Caco-2 (cell line): Measurements from ENCODE around the gene BICD2. TPM values are rescaled to one million over a fixed set of nuclear protein-coding genes. Genes with fewer than 3 reads are reported as not detected.

Source experiments
- BruUV-seq: library from RNA; stranded (reverse); fragments of 400-500 nt; replicated peaks from 2 replicates; lab custom pipeline; 2021; lab: Mats Ljungman, UMichigan
- CTCF ChIA-PET: fragments of 300-600 bp; sonication (Branson Sonifier 250); formaldehyde crosslinking; loops from one replicate; lab custom pipeline; 2022; ENCODE audit warnings: antibody characterized with exemption; lab: Charles Lee
- POLR2A ChIA-PET: fragments of 300-600 bp; sonication (Branson Sonifier 250); formaldehyde crosslinking; loops from one replicate; lab custom pipeline; 2022; ENCODE audit warnings: antibody characterized with exemption; lab: Charles Lee
- DNase-seq, 2 experiments: peaks; one replicate each; pipeline versions ENCODE4 v3.0.0 to v3.0.0-alpha.2; 2020 to 2022
- H3K27me3 ChIP-seq: replicated peaks from 2 replicates; pipeline ENCODE4 v1.6.0; 2011; ENCODE audit warnings: low read length; ENCODE audit not compliant: control insufficient read depth, insufficient read depth
- H3K36me3 ChIP-seq: 2 replicates; pipeline ENCODE4 v1.5.1; 2011; ENCODE audit warnings: low read length; ENCODE audit not compliant: control insufficient read depth, insufficient read depth
- H3K4me1 ChIP-seq: fragments of 250-450 bp; sonication (Bioruptor Pico); 2 replicates; pipeline ENCODE4 v1.5.1; 2020; ENCODE audit warnings: mild to moderate bottlenecking
- H3K4me3 ChIP-seq: 2 replicates; pipeline ENCODE4 v1.5.1; 2011; ENCODE audit warnings: low read depth, mild to moderate bottlenecking, control low read depth, low read length
- H3K9me3 ChIP-seq: fragments of 250-450 bp; sonication (Bioruptor Pico); 2 replicates; pipeline ENCODE4 v1.5.1; 2020; ENCODE audit warnings: mild to moderate bottlenecking, moderate library complexity
- H3K27ac Mint-ChIP-seq: one replicate; pipeline ENCODE4 v1.8.0; 2022; ENCODE audit warnings: mixed read lengths; ENCODE audit not compliant: unreplicated experiment
- H3K27me3 Mint-ChIP-seq: one replicate; pipeline ENCODE4 v1.8.0; 2022; ENCODE audit warnings: mixed read lengths; ENCODE audit not compliant: insufficient read depth, unreplicated experiment
- H3K36me3 Mint-ChIP-seq: one replicate; pipeline ENCODE4 v1.8.0; 2022; ENCODE audit warnings: mild to moderate bottlenecking, mixed read lengths; ENCODE audit not compliant: insufficient read depth, unreplicated experiment
- H3K4me1 Mint-ChIP-seq: one replicate; pipeline ENCODE4 v1.8.0; 2022; ENCODE audit warnings: low read depth, mixed read lengths; ENCODE audit not compliant: unreplicated experiment
- H3K4me3 Mint-ChIP-seq: one replicate; pipeline ENCODE4 v1.8.0; 2022; ENCODE audit warnings: mild to moderate bottlenecking, moderate library complexity, mixed read lengths; ENCODE audit not compliant: unreplicated experiment
- H3K9me3 Mint-ChIP-seq: one replicate; pipeline ENCODE4 v1.8.0; 2022; ENCODE audit warnings: mixed read lengths; ENCODE audit not compliant: unreplicated experiment
- intact Hi-C: fragments of 100-400 bp; cut with micrococcal nuclease; formaldehyde crosslinking; loops from one replicate; pipeline ENCODE4 v1.10.0; 2022; ENCODE audit not compliant: unreplicated experiment
- total RNA-seq: library from RNA; stranded (reverse); gene quantifications from 2 replicates; pipeline ENCODE4 v1.2.3, GENCODE V29; 2022
- TF ChIP-seq, protein P1 (sequence below), 2 experiments: fragments of 200-600 bp in 1 of 2; IDR thresholded peaks; 1 replicate in 1 of 2; 2 replicates in 1 of 2; pipeline versions ENCODE4 v1.5.1 to v1.8.0; 2011 to 2022; ENCODE audit warnings: antibody characterized with exemption in 1 of 2, control low read depth in 1 of 2, inconsistent platforms in 1 of 2, low read depth in 1 of 2, low read length in 1 of 2, mild to moderate bottlenecking in 1 of 2, moderate library complexity in 1 of 2; ENCODE audit not compliant: insufficient read depth in 1 of 2, severe bottlenecking in 1 of 2, unreplicated experiment in 1 of 2

The BICD2 gene
- total RNA-seq, 1 experiment from 2014 or later: 13.7 TPM

DNA sequence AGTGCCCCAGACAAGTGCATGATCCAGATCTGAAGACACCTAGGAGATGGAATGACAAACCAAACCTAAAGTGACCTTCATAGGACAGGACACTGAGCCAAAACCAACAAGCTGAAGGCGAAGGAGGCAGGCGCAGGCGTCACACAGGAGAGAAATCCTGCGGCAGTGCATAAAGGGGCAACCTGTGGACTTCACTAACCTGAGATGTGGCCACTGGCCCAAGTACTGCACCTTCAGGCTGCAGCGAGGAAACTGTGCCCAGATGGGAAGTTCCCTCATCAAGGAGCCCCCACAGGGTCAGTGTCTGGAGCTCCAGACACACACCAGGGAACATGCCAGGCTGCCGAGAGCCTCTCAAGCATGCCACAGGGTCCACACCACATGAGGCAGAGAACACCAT, 98.4 kb downstream of the BICD2 start:
- no peaks in the 10 kb centered on the region for H3K27me3 ChIP-seq
- no peaks in the 10 kb centered on the region for H3K9me3 ChIP-seq
- H3K36me3 ChIP-seq: no peaks in the 10 kb centered on the region
- ChIA-PET CTCF (no interaction called here), POLR2A (no interaction called here)
- 0 out of 2 replicates have a peak, but pooled peaks cover 6% of the 10 kb centered on the region for H3K4me1 ChIP-seq
- Mint-ChIP-seq H3K4me1 (peaks cover 6% of the 10 kb centered on the region), H3K27ac (no peak overlapping the region), H3K4me3 (no peak overlapping the region), H3K36me3 (no peaks in the 10 kb centered on the region), H3K27me3 (no peaks in the 10 kb centered on the region), H3K9me3 (no peaks in the 10 kb centered on the region)
- TF ChIP-seq, protein P1, sequence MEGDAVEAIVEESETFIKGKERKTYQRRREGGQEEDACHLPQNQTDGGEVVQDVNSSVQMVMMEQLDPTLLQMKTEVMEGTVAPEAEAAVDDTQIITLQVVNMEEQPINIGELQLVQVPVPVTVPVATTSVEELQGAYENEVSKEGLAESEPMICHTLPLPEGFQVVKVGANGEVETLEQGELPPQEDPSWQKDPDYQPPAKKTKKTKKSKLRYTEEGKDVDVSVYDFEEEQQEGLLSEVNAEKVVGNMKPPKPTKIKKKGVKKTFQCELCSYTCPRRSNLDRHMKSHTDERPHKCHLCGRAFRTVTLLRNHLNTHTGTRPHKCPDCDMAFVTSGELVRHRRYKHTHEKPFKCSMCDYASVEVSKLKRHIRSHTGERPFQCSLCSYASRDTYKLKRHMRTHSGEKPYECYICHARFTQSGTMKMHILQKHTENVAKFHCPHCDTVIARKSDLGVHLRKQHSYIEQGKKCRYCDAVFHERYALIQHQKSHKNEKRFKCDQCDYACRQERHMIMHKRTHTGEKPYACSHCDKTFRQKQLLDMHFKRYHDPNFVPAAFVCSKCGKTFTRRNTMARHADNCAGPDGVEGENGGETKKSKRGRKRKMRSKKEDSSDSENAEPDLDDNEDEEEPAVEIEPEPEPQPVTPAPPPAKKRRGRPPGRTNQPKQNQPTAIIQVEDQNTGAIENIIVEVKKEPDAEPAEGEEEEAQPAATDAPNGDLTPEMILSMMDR (IDR thresholded peaks at IDR 0.05; ENCODE audit: insufficient read depth in 1 of 2, low read depth in 1 of 2, low read length in 1 of 2, severe bottlenecking in 1 of 2, unreplicated experiment in 1 of 2): no peak
- no TSS peak for BruUV-seq
- no peak overlapping the region for H3K4me3 ChIP-seq
- no peak for DNase-seq
- intact Hi-C loops: no loop called here

DNA sequence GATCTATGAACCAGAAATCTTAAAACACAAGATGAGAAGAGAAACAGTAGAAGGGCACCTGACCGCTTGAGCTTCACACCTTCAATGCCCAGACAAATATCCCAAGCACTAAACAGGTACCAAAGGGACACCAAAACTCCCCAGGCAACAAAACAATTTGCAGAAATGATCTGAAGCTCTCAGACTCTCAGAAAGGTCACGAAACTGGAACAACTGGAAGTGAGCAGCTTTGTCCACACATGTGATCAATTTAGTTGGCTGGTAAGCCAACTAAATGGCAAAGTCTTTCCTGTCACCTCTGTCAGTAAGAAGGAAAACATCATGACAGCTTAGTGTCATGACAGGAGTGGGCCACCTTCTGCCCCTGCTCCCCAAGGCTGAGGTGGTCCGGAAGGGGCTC, 98.8 kb downstream of the BICD2 start:
- H3K27ac Mint-ChIP-seq: no peak overlapping the region
- DNase-seq: no peak
- Histone ChIP-seq H3K36me3 (no peaks in the 10 kb centered on the region), H3K27me3 (no peaks in the 10 kb centered on the region), H3K4me1 (0 out of 2 replicates have a peak, but pooled peaks cover 6% of the 10 kb centered on the region), H3K9me3 (no peaks in the 10 kb centered on the region), H3K4me3 (no peak overlapping the region)
- no peaks in the 10 kb centered on the region for H3K9me3 Mint-ChIP-seq
- no TSS peak for BruUV-seq
- intact Hi-C loops: no loop called here
- TF ChIP-seq, protein P1 (IDR thresholded peaks at IDR 0.05; ENCODE audit: insufficient read depth in 1 of 2, low read depth in 1 of 2, low read length in 1 of 2, severe bottlenecking in 1 of 2, unreplicated experiment in 1 of 2): no peak
- ChIA-PET POLR2A (no interaction called here), CTCF (no interaction called here)
- no peak overlapping the region for H3K4me3 Mint-ChIP-seq
- H3K36me3 Mint-ChIP-seq: no peaks in the 10 kb centered on the region
- no peaks in the 10 kb centered on the region for H3K27me3 Mint-ChIP-seq
- H3K4me1 Mint-ChIP-seq: peaks cover 6% of the 10 kb centered on the region

DNA sequence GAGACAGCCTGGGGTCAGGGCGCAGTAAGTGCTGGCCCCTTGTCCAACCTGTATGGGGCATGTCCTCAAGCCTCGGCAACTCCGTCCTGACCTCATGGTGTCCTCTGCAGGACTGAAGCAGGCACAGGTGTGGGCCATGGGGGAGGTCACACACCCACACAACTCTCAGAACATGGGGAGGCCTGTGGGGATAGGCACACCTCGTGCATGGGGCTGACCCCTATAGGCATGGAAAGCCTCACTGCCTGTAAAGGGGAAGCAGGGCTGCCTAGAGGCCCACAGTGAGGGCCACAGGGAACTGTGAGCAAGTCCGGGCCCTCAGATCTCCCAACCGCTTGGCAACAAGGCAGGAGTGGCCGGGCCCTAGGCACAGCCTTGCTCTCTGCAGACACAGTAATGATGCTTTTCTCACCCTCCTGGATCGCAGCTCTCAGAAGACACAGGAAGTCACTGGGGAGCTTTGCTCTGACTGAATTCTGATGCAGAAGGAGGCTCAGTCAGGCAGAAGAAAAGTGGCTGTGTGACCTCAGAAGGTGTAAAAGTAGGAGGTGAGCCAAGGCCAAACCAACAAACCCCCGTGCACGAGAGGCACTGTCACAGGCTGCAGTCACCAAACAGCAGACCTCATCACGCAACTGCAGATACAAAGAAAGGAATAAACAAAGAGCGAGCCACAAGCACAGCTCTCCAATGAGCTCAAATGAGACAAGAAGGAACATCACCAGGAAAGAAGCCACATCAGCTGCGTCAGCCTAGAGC, 100.1 kb downstream of the BICD2 start:
- H3K36me3 ChIP-seq: no peaks in the 10 kb centered on the region
- no peak for DNase-seq
- H3K4me1 ChIP-seq: 0 out of 2 replicates have a peak, but pooled peaks cover 6% of the 10 kb centered on the region
- H3K27me3 ChIP-seq: no peaks in the 10 kb centered on the region
- no peaks in the 10 kb centered on the region for H3K27me3 Mint-ChIP-seq
- peaks cover 6% of the 10 kb centered on the region for H3K4me1 Mint-ChIP-seq
- TF ChIP-seq, protein P1 (IDR thresholded peaks at IDR 0.05; ENCODE audit: insufficient read depth in 1 of 2, low read depth in 1 of 2, low read length in 1 of 2, severe bottlenecking in 1 of 2, unreplicated experiment in 1 of 2): no peak
- ChIA-PET CTCF (no interaction called here), POLR2A (no interaction called here)
- intact Hi-C loops: no loop called here
- H3K9me3 Mint-ChIP-seq: no peaks in the 10 kb centered on the region
- no peak overlapping the region for H3K27ac Mint-ChIP-seq
- no peaks in the 10 kb centered on the region for H3K9me3 ChIP-seq
- H3K4me3 Mint-ChIP-seq: no peak overlapping the region
- H3K4me3 ChIP-seq: no peak overlapping the region
- no TSS peak for BruUV-seq
- no peaks in the 10 kb centered on the region for H3K36me3 Mint-ChIP-seq
